HepG2 (cell line): ENCODE results near the gene SPAG9. TPM values are rescaled to one million over a fixed set of nuclear protein-coding genes. Genes with fewer than 3 reads are reported as not detected.

Experiments
- BCL6 ChIP-seq: IDR thresholded peaks from 2 replicates; pipeline ENCODE4 v1.6.1; 2016; ENCODE audit warnings: missing genetic modification reagents, missing compliant biosample characterization
- ETV5 ChIP-seq: IDR thresholded peaks from 2 replicates; pipeline ENCODE4 v1.6.1; 2018; ENCODE audit warnings: missing biosample characterization, missing genetic modification reagents, inconsistent platforms, borderline replicate concordance
- ETV6 ChIP-seq: sonication (generic); formaldehyde crosslinking; conservative IDR thresholded peaks from 2 replicates; pipeline ENCODE4 v1.4.0; 2020; ENCODE audit warnings: missing genetic modification reagents
- FLYWCH1 ChIP-seq: sonication (generic); formaldehyde crosslinking; IDR thresholded peaks from 2 replicates; pipeline ENCODE4 v1.8.1; 2023; ENCODE audit warnings: mild to moderate bottlenecking, missing genetic modification reagents
- GTF3A ChIP-seq: sonication (generic); formaldehyde crosslinking; conservative IDR thresholded peaks from 2 replicates; pipeline ENCODE4 v1.4.0; 2020; ENCODE audit warnings: mild to moderate bottlenecking, missing genetic modification reagents
- HOXA3 ChIP-seq: sonication (generic); formaldehyde crosslinking; IDR thresholded peaks from 2 replicates; pipeline ENCODE4 v1.5.0; 2020; ENCODE audit warnings: missing genetic modification reagents
- KLF15 ChIP-seq: sonication (generic); formaldehyde crosslinking; IDR thresholded peaks from 2 replicates; pipeline ENCODE4 v1.8.1; 2023; ENCODE audit warnings: borderline replicate concordance, mild to moderate bottlenecking, inconsistent platforms, missing genetic modification reagents, mixed read lengths
- RNF2 ChIP-seq: fragments of 450-650 bp; conservative IDR thresholded peaks from 2 replicates; pipeline ENCODE4 v1.6.1; 2016; ENCODE audit warnings: low read depth
- SAFB2 ChIP-seq: sonication (generic); formaldehyde crosslinking; IDR thresholded peaks from 2 replicates; pipeline ENCODE4 v1.5.1; 2020; ENCODE audit warnings: missing genetic modification reagents, low read depth, mild to moderate bottlenecking, borderline replicate concordance
- SKI ChIP-seq: fragments of 450-650 bp; IDR thresholded peaks from one replicate; pipeline ENCODE4 v1.6.1; 2018; ENCODE audit warnings: mild to moderate bottlenecking; ENCODE audit not compliant: partially characterized antibody
- SRY ChIP-seq: sonication (generic); formaldehyde crosslinking; IDR thresholded peaks from 2 replicates; pipeline ENCODE4 v1.8.0; 2022; ENCODE audit warnings: mild to moderate bottlenecking, missing genetic modification reagents
- TRIM24 ChIP-seq: sonication (generic); formaldehyde crosslinking; IDR thresholded peaks from 2 replicates; pipeline ENCODE4 v1.8.0; 2022; ENCODE audit warnings: mild to moderate bottlenecking, missing genetic modification reagents
- ZKSCAN1 ChIP-seq: fragments of 150-350 bp; IDR thresholded peaks from 2 replicates; pipeline ENCODE4 v1.6.1; 2014; ENCODE audit warnings: low read length
- ZNF234 ChIP-seq: sonication (generic); formaldehyde crosslinking; conservative IDR thresholded peaks from 2 replicates; pipeline ENCODE4 v1.5.1; 2020; ENCODE audit warnings: mild to moderate bottlenecking, missing genetic modification reagents
- ZNF567 ChIP-seq: sonication (generic); formaldehyde crosslinking; IDR thresholded peaks from 2 replicates; pipeline ENCODE4 v1.8.1; 2023; ENCODE audit warnings: mild to moderate bottlenecking, missing genetic modification reagents, borderline replicate concordance
- polyA plus RNA-seq, 8 experiments: library from polyadenylated mRNA; depleted of rRNA in 3 of 8; stranded (reverse) in 7 of 8; unstranded in 1 of 8; fragments of >200 nt; fragmentation: Illumina TruSeq in 4 of 8; extraction: Trizol in 4 of 8; gene quantifications; 2 replicates each; pipeline versions ENCODE4 v1.2.1 to v1.2.3, GENCODE V29; 2011 to 2016; ENCODE audit warnings: low read depth in 4 of 8, missing spikeins in 1 of 8, mixed read lengths in 1 of 8; ENCODE audit not compliant: insufficient read depth in 1 of 8
- total RNA-seq, 5 experiments: library from RNA; depleted of rRNA; stranded (reverse); fragments of >200 nt; fragmentation: Illumina TruSeq; extraction: Trizol; gene quantifications; 2 replicates each; pipeline ENCODE4 v1.2.3, GENCODE V29; 2016; ENCODE audit warnings: low read depth in 1 of 5
- TF ChIP-seq, protein P1 (sequence below): sonication (generic); formaldehyde crosslinking; IDR thresholded peaks from 2 replicates; pipeline ENCODE4 v1.8.1; 2023; ENCODE audit warnings: mild to moderate bottlenecking, inconsistent platforms, moderate library complexity, missing genetic modification reagents, borderline replicate concordance
- TF ChIP-seq, protein P2 (sequence below): sonication (generic); formaldehyde crosslinking; IDR thresholded peaks from 2 replicates; pipeline ENCODE4 v1.4.0; 2020; ENCODE audit warnings: missing genetic modification reagents
- TF ChIP-seq, protein P3 (sequence below): sonication (generic); formaldehyde crosslinking; IDR thresholded peaks from 2 replicates; pipeline ENCODE4 v1.5.1; 2020; ENCODE audit warnings: mild to moderate bottlenecking, missing genetic modification reagents, borderline replicate concordance
- TF ChIP-seq, protein P4 (sequence below): sonication (generic); formaldehyde crosslinking; conservative IDR thresholded peaks from 2 replicates; pipeline ENCODE4 v1.8.1; 2023; ENCODE audit warnings: missing genetic modification reagents

Gene SPAG9
- total and polyA plus RNA-seq, 2 of the 13 experiments (the other 11 are each of a cell fraction or from before 2014, with no cell fraction given) = 43.2 to 78.6 TPM

DNA sequence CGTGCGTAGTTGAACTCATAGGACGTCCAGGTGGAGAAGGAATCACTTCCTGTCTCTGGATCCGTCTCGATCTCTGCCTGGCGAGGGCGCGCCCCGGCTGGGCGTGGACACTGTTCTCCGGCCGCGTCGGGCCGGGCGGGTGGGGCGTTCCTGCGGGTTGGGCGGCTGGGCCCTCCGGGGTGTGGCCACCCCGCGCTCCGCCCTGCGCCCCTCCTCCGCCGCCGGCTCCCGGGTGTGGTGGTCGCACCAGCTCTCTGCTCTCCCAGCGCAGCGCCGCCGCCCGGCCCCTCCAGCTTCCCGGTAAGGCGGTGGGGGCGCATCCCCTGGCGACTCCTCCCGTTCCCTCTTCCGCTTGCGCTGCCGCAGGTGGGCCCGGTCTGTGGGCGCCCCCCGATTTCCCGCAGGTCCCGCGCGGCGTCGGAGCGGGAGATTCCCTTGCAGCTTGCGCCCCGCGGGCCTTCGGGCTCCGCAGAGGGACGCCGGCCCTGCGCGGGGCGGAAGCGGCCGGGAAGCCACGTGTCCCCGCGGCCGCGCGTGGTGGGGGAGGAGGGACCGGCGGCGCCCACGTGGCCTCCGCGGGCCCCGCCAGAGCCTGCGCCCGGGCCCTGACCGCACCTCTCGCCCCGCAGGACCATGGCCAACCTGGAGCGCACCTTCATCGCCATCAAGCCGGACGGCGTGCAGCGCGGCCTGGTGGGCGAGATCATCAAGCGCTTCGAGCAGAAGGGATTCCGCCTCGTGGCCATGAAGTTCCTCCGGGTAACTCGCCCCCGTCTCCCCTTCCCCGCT lies 45.7 kb upstream of the SPAG9 start, which contains the start of gene NME2 (continued):
- TF ChIP-seq, protein P1, sequence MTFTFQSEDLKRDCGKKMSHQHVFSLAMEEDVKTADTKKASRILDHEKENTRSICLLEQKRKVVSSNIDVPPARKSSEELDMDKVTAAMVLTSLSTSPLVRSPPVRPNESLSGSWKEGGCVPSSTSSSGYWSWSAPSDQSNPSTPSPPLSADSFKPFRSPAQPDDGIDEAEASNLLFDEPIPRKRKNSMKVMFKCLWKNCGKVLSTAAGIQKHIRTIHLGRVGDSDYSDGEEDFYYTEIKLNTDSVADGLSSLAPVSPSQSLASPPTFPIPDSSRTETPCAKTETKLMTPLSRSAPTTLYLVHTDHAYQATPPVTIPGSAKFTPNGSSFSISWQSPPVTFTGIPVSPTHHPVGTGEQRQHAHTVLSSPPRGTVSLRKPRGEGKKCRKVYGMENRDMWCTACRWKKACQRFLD (CRISPR knock-in tag) = no peak
- TF ChIP-seq SKI (no peak), HOXA3 (CRISPR knock-in tag) (peak; percentile 65), TRIM24 (CRISPR knock-in tag) (no peak), SRY (CRISPR knock-in tag) (peak; percentile 70; the same call in 1 of the 2 replicates), BCL6 (peak; percentile 8; the same call in 1 of the 2 replicates), GTF3A (no peak; the same call in 1 of the 2 replicates), KLF15 (CRISPR knock-in tag) (no peak), ZKSCAN1 (no peak), ZNF567 (CRISPR knock-in tag) (no peak; the same call in 1 of the 2 replicates), ZNF234 (CRISPR knock-in tag) (peak; percentile 70; the same call in 1 of the 2 replicates), ETV6 (peak; percentile 89; the same call in 1 of the 2 replicates), FLYWCH1 (CRISPR knock-in tag) (no peak), SAFB2 (CRISPR knock-in tag) (no peak; the same call in 1 of the 2 replicates), RNF2 (peak; percentile 82), ETV5 (CRISPR knock-in tag) (peak; percentile 76)
- TF ChIP-seq, protein P2, sequence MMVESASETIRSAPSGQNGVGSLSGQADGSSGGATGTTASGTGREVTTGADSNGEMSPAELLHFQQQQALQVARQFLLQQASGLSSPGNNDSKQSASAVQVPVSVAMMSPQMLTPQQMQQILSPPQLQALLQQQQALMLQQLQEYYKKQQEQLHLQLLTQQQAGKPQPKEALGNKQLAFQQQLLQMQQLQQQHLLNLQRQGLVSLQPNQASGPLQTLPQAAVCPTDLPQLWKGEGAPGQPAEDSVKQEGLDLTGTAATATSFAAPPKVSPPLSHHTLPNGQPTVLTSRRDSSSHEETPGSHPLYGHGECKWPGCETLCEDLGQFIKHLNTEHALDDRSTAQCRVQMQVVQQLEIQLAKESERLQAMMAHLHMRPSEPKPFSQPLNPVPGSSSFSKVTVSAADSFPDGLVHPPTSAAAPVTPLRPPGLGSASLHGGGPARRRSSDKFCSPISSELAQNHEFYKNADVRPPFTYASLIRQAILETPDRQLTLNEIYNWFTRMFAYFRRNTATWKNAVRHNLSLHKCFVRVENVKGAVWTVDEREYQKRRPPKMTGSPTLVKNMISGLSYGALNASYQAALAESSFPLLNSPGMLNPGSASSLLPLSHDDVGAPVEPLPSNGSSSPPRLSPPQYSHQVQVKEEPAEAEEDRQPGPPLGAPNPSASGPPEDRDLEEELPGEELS (CRISPR knock-in tag) = no peak; the same call in 1 of the 2 replicates
- TF ChIP-seq, protein P3, sequence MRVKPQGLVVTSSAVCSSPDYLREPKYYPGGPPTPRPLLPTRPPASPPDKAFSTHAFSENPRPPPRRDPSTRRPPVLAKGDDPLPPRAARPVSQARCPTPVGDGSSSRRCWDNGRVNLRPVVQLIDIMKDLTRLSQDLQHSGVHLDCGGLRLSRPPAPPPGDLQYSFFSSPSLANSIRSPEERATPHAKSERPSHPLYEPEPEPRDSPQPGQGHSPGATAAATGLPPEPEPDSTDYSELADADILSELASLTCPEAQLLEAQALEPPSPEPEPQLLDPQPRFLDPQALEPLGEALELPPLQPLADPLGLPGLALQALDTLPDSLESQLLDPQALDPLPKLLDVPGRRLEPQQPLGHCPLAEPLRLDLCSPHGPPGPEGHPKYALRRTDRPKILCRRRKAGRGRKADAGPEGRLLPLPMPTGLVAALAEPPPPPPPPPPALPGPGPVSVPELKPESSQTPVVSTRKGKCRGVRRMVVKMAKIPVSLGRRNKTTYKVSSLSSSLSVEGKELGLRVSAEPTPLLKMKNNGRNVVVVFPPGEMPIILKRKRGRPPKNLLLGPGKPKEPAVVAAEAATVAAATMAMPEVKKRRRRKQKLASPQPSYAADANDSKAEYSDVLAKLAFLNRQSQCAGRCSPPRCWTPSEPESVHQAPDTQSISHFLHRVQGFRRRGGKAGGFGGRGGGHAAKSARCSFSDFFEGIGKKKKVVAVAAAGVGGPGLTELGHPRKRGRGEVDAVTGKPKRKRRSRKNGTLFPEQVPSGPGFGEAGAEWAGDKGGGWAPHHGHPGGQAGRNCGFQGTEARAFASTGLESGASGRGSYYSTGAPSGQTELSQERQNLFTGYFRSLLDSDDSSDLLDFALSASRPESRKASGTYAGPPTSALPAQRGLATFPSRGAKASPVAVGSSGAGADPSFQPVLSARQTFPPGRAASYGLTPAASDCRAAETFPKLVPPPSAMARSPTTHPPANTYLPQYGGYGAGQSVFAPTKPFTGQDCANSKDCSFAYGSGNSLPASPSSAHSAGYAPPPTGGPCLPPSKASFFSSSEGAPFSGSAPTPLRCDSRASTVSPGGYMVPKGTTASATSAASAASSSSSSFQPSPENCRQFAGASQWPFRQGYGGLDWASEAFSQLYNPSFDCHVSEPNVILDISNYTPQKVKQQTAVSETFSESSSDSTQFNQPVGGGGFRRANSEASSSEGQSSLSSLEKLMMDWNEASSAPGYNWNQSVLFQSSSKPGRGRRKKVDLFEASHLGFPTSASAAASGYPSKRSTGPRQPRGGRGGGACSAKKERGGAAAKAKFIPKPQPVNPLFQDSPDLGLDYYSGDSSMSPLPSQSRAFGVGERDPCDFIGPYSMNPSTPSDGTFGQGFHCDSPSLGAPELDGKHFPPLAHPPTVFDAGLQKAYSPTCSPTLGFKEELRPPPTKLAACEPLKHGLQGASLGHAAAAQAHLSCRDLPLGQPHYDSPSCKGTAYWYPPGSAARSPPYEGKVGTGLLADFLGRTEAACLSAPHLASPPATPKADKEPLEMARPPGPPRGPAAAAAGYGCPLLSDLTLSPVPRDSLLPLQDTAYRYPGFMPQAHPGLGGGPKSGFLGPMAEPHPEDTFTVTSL (CRISPR knock-in tag) = no peak
- TF ChIP-seq, protein P4, sequence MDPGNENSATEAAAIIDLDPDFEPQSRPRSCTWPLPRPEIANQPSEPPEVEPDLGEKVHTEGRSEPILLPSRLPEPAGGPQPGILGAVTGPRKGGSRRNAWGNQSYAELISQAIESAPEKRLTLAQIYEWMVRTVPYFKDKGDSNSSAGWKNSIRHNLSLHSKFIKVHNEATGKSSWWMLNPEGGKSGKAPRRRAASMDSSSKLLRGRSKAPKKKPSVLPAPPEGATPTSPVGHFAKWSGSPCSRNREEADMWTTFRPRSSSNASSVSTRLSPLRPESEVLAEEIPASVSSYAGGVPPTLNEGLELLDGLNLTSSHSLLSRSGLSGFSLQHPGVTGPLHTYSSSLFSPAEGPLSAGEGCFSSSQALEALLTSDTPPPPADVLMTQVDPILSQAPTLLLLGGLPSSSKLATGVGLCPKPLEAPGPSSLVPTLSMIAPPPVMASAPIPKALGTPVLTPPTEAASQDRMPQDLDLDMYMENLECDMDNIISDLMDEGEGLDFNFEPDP (CRISPR knock-in tag) = no peak
